PC-3 (cell line): ENCODE data around the gene GALNT10. TPM values are rescaled to one million over a fixed set of nuclear protein-coding genes. Genes with fewer than 3 reads are reported as not detected.

Experiments
- ATAC-seq: fragments of 200-7000 bp; cut with Tn5 transposase; 2 replicates; pipeline ENCODE4 v1.9.1; 2020; ENCODE audit warnings: mild to moderate bottlenecking, moderate library complexity
- BruUV-seq: library from RNA; stranded (reverse); fragments of 400-500 nt; replicated peaks from 2 replicates; lab custom pipeline; 2021; lab: Mats Ljungman, UMichigan
- CTCF ChIA-PET: fragments of 300-600 bp; sonication (Branson Sonifier 250); formaldehyde crosslinking; loops from one replicate; lab custom pipeline; 2022; ENCODE audit warnings: antibody characterized with exemption; lab: Charles Lee
- POLR2A ChIA-PET: fragments of 300-600 bp; sonication (Branson Sonifier 250); formaldehyde crosslinking; loops from one replicate; lab custom pipeline; 2022; ENCODE audit warnings: antibody characterized with exemption; ENCODE audit not compliant: unreplicated experiment; lab: Charles Lee
- DNase-seq: peaks from one replicate; pipeline ENCODE4 v3.0.0-alpha.2; 2015
- H2AFZ ChIP-seq: fragments of 300-600 bp; sonication (generic); 2 replicates; pipeline ENCODE4 v1.6.0; 2016; ENCODE audit warnings: antibody characterized with exemption, low read length
- H3F3A ChIP-seq: fragments of 300-600 bp; sonication (generic); one replicate; pipeline ENCODE4 v1.6.0; 2017; ENCODE audit warnings: antibody characterized with exemption, low read length, control low read depth, mild to moderate bottlenecking; ENCODE audit not compliant: unreplicated experiment
- H3K27ac ChIP-seq: fragments of 300-600 bp; sonication (generic); 2 replicates; pipeline ENCODE4 v1.5.1; 2016; ENCODE audit warnings: mild to moderate bottlenecking, low read length
- H3K27me3 ChIP-seq: fragments of 300-600 bp; sonication (generic); 2 replicates; pipeline ENCODE4 v1.6.1; 2016; ENCODE audit warnings: low read length, mixed read lengths
- H3K36me3 ChIP-seq: fragments of 300-600 bp; sonication (generic); 2 replicates; pipeline ENCODE4 v1.6.1; 2016; ENCODE audit warnings: low read depth, mixed run types, low read length, mixed read lengths
- H3K4me1 ChIP-seq: fragments of 300-600 bp; sonication (generic); 2 replicates; pipeline ENCODE4 v1.5.1; 2016; ENCODE audit warnings: low read length; ENCODE audit not compliant: insufficient read depth
- H3K4me2 ChIP-seq: fragments of 300-600 bp; sonication (generic); 2 replicates; pipeline ENCODE4 v1.6.0; 2016; ENCODE audit warnings: low read length
- H3K4me3 ChIP-seq: fragments of 300-600 bp; sonication (generic); 2 replicates; pipeline ENCODE4 v1.5.1; 2016; ENCODE audit warnings: mild to moderate bottlenecking, low read length, mixed read lengths
- H3K79me2 ChIP-seq: fragments of 300-600 bp; sonication (generic); 2 replicates; pipeline ENCODE4 v1.6.1; 2017; ENCODE audit warnings: low read length, mixed read lengths
- H3K9ac ChIP-seq: fragments of 300-600 bp; sonication (generic); 2 replicates; pipeline ENCODE4 v1.6.0; 2016; ENCODE audit warnings: mild to moderate bottlenecking, low read length
- H3K9me2 ChIP-seq: fragments of 300-600 bp; sonication (generic); replicated peaks from 2 replicates; pipeline ENCODE4 v1.6.1; 2016; ENCODE audit warnings: mixed run types, low read length, mixed read lengths
- H3K9me3 ChIP-seq: fragments of 300-600 bp; sonication (generic); 2 replicates; pipeline ENCODE4 v1.6.1; 2016; ENCODE audit warnings: low read length, mixed read lengths
- H4K20me1 ChIP-seq: fragments of 300-600 bp; sonication (generic); 2 replicates; pipeline ENCODE4 v1.6.1; 2016; ENCODE audit warnings: low read length, mixed read lengths
- CTCF ChIP-seq: fragments of 300-600 bp; sonication (generic); conservative IDR thresholded peaks from 2 replicates; pipeline ENCODE4 v1.5.1; 2017; ENCODE audit warnings: antibody characterized with exemption, low read depth, mild to moderate bottlenecking, low read length
- EZH2 ChIP-seq: fragments of 300-600 bp; sonication (generic); IDR thresholded peaks from one replicate; pipeline ENCODE4 v1.6.1; 2017; ENCODE audit warnings: antibody characterized with exemption, mild to moderate bottlenecking, low read length; ENCODE audit not compliant: unreplicated experiment
- EZH2phosphoT487 ChIP-seq: fragments of 300-600 bp; sonication (generic); IDR thresholded peaks from 2 replicates; pipeline ENCODE4 v1.6.1; 2018; ENCODE audit warnings: mild to moderate bottlenecking, antibody characterized with exemption, low read length, borderline replicate concordance
- intact Hi-C: fragments of 100-400 bp; cut with micrococcal nuclease; formaldehyde crosslinking; loops from 2 replicates; pipeline ENCODE4 v1.9.0; 2023
- total RNA-seq: library from RNA; depleted of rRNA; stranded (reverse); fragments of >200 nt; gene quantifications from 2 replicates; pipeline ENCODE4 v1.2.3, GENCODE V29; 2014

GALNT10 gene
- total RNA-seq, 1 experiment from 2014 or later, result 46.2 TPM

GRCh38 chr5:154230526-154230925, 40.0 kb downstream of the GALNT10 start:
- Histone ChIP-seq H3K79me2 (no peaks in the 10 kb centered on the region), H3K4me1 (no peaks in the 10 kb centered on the region), H2AFZ (no peak overlapping the region), H3K27ac (no peak overlapping the region), H3K9me3 (no peaks in the 10 kb centered on the region), H3K27me3 (no peaks in the 10 kb centered on the region), H4K20me1 (no peaks in the 10 kb centered on the region), H3K4me2 (no peak overlapping the region), H3K36me3 (peaks cover 5% of the 10 kb centered on the region; the same call in 1 of the 2 replicates), H3K9me2 (no peaks in the 10 kb centered on the region), H3F3A (no peaks in the 10 kb centered on the region), H3K4me3 (no peak overlapping the region), H3K9ac (no peak overlapping the region)
- no peak for TF ChIP-seq EZH2
- no peak for TF ChIP-seq CTCF
- TF ChIP-seq EZH2phosphoT487, result no peak
- intact Hi-C loops, result no loop called here
- ChIA-PET CTCF (no interaction called here), POLR2A (no interaction called here)
- no peak for ATAC-seq
- no TSS peak for BruUV-seq
- DNase-seq, result no peak

- no peaks in the 10 kb centered on the region for H3K79me2 ChIP-seq
- no peak overlapping the region for H3K4me2 ChIP-seq
- BruUV-seq, result no TSS peak
- no peaks in the 10 kb centered on the region for H3K36me3 ChIP-seq
- no peak overlapping the region for H2AFZ ChIP-seq
- H3K9ac ChIP-seq, result no peak overlapping the region
- no peaks in the 10 kb centered on the region for H3K4me1 ChIP-seq
- no peak overlapping the region for H3K27ac ChIP-seq
- H3F3A ChIP-seq, result no peaks in the 10 kb centered on the region
- ChIA-PET POLR2A (no interaction called here), CTCF (no interaction called here)
- no peaks in the 10 kb centered on the region for H4K20me1 ChIP-seq
- DNase-seq, result no peak
- H3K9me2 ChIP-seq, result no peaks in the 10 kb centered on the region
- no peak for ATAC-seq
- H3K4me3 ChIP-seq, result no peak overlapping the region
- H3K9me3 ChIP-seq, result no peaks in the 10 kb centered on the region
- intact Hi-C loops, result no loop called here
- H3K27me3 ChIP-seq, result no peaks in the 10 kb centered on the region
- TF ChIP-seq EZH2phosphoT487 (no peak), CTCF (no peak), EZH2 (no peak)
Measured at GRCh38 chr5:154234551-154234950, 44.0 kb downstream of the GALNT10 start.

GRCh38 chr5:154236011-154236410, 45.5 kb downstream of the GALNT10 start:
- no peaks in the 10 kb centered on the region for H3K4me1 ChIP-seq
- H3K79me2 ChIP-seq, result no peaks in the 10 kb centered on the region
- H2AFZ ChIP-seq, result no peak overlapping the region
- no peak for ATAC-seq
- DNase-seq, result no peak
- no peak overlapping the region for H3K9ac ChIP-seq
- H3F3A ChIP-seq, result no peaks in the 10 kb centered on the region
- no peak for TF ChIP-seq EZH2
- no peak for TF ChIP-seq CTCF
- no peak for TF ChIP-seq EZH2phosphoT487
- no peaks in the 10 kb centered on the region for H3K9me3 ChIP-seq
- H3K36me3 ChIP-seq, result no peaks in the 10 kb centered on the region
- no peak overlapping the region for H3K4me2 ChIP-seq
- H3K9me2 ChIP-seq, result no peaks in the 10 kb centered on the region
- ChIA-PET POLR2A (no interaction called here), CTCF (no interaction called here)
- H4K20me1 ChIP-seq, result no peaks in the 10 kb centered on the region
- intact Hi-C loops, result no loop called here
- H3K4me3 ChIP-seq, result no peak overlapping the region
- no peaks in the 10 kb centered on the region for H3K27me3 ChIP-seq
- BruUV-seq, result no TSS peak
- no peak overlapping the region for H3K27ac ChIP-seq
